Panc1 (cell line): ENCODE measurements around the gene ATP6V0C.

Source experiments
- POLR2AphosphoS5 ChIP-seq: IDR thresholded peaks from 2 replicates; pipeline ENCODE4 v1.6.1; 2012; ENCODE audit warnings: mild to moderate bottlenecking, low read depth, low read length, moderate library complexity
- TF ChIP-seq, protein P1 (sequence below): fragments of 450-650 bp; IDR thresholded peaks from 2 replicates; pipeline ENCODE4 v1.5.1; 2017; ENCODE audit warnings: mild to moderate bottlenecking

DNA sequence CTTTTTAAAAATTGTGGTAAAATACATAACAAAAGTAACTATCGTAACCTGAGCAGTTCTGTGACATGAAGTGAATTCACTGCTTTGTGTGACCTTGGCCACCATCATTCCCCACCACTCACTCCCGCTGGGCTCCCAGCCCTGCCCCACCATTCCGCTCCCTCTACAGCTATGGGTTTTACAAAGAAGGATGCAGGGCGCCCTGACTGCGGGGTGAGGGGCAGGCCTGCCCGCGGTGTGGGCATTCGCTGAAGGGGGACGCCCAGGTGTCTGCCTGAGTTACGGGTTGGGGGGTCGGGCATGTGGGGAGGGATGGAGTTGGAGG, 17.6 kb downstream of the ATP6V0C start, which contains the start of gene CEMP1:
- TF ChIP-seq POLR2AphosphoS5, result no peak
- TF ChIP-seq, protein P1, sequence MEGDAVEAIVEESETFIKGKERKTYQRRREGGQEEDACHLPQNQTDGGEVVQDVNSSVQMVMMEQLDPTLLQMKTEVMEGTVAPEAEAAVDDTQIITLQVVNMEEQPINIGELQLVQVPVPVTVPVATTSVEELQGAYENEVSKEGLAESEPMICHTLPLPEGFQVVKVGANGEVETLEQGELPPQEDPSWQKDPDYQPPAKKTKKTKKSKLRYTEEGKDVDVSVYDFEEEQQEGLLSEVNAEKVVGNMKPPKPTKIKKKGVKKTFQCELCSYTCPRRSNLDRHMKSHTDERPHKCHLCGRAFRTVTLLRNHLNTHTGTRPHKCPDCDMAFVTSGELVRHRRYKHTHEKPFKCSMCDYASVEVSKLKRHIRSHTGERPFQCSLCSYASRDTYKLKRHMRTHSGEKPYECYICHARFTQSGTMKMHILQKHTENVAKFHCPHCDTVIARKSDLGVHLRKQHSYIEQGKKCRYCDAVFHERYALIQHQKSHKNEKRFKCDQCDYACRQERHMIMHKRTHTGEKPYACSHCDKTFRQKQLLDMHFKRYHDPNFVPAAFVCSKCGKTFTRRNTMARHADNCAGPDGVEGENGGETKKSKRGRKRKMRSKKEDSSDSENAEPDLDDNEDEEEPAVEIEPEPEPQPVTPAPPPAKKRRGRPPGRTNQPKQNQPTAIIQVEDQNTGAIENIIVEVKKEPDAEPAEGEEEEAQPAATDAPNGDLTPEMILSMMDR, result no peak
